NCI-H345 treated with DMSO at 0.1 percent for 48 hours (cell line): Measurements from ENCODE around the gene HMCN2.

ENCODE experiments used
- DNase-seq: peaks from one replicate; lab custom pipeline; 2025; ENCODE audit not compliant: unreplicated experiment; lab: John Stamatoyannopoulos, UW

The HMCN2 gene

DNA sequence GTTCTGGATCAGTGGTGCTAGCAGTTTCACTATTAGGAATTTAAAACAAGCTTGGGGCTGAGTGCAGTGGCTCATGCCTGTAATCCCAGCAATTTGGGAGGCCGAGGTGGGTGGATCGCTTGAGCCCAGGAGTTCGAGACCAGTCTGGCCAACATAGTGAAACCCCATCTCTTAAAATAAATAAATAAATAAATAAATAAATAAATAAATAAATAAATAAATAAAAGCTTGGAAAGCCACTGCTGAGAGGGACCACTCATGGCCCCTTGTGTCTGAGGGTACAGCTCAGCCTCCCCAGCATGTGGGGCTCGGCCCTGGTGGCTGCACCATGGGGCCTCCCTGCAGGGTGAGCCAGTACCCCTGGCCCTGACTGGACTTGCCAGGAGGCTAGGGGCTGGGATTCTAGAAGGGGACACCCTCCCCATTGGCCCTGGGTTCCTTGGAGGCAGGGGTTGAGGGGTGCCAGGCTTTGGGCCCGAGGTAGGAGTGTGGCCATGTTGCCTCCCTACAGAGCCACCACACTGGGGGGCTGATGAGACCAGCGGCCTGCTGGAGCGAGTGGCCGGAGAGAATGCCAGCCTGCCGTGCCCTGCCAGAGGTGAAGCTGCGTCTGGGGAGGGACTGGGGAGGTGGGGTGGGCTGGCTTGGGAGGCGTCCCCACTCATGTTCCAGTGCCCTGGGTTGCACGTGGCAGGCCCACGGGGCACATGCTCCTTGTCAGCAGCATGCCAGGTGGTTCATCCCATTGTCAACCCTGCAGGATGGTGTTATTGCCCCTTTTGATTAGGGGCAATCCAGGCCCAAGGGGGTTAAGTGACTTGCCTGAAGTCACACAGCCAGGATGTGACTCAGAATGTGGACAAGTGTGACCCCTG, 76.5 kb downstream of the HMCN2 start:
- no peak for DNase-seq

DNA sequence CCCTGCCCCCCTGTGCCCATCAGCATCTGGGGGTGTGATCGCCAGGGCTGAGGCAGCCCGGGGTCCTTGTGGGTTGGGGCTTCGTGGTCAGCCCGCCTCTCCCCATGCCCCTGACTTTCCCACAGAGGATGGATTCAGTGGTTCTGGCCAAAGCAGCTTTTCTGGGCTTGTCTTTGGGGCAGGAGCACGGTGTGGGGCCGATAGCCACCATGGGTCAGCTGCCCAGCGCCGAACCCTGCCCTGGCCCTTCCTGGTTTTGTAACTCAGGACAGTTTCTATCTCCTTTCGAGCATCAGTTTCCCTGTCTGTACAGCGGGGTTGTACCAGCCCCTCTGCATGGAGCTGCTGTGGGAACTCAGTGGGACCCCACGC, 77.1 kb downstream of the HMCN2 start:
- DNase-seq, result no peak

DNA sequence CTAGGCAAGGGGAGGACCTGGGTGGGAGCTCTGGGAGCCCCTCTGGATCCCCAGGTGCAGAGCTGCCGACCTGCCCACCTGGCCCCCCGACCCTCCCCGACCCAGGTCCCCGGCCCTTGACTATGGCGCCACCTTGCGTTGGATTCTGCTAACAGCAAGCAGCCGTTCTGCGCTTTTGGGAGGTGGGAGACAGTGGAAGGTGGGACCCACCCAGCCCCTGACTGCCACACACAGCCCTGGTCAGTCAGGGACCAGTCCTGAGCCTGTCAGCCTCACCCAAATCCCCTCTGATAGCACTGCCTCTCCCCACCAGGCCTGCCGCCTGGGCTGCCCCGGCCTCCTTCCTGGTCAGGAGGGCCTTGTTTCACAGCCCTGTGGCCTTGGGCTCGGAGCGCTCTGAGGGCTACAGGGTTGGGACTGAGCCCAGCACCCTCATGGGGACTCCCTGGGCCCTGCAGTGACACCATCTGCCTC, 77.9 kb downstream of the HMCN2 start:
- no peak for DNase-seq

DNA sequence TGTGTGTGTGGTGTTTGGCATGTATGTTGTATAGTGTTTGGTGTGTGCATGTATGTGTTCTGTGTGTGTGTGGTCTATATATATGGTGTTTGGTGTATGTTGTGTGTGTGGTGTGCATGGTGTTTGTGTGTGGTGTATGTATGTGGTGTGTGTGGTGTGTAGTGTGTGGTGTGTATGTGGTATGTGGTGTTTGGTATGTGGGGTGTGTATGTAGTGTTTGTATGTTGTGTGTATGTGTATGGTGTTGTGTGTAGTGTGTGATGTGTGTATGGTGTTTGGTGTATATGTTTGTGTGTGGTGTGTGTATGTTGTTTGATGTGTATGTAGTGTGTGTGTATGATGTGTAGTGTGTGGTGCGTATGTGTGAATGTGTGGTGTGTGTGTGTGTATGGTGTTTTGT, 78.8 kb downstream of the HMCN2 start:
- DNase-seq, result no peak

DNA sequence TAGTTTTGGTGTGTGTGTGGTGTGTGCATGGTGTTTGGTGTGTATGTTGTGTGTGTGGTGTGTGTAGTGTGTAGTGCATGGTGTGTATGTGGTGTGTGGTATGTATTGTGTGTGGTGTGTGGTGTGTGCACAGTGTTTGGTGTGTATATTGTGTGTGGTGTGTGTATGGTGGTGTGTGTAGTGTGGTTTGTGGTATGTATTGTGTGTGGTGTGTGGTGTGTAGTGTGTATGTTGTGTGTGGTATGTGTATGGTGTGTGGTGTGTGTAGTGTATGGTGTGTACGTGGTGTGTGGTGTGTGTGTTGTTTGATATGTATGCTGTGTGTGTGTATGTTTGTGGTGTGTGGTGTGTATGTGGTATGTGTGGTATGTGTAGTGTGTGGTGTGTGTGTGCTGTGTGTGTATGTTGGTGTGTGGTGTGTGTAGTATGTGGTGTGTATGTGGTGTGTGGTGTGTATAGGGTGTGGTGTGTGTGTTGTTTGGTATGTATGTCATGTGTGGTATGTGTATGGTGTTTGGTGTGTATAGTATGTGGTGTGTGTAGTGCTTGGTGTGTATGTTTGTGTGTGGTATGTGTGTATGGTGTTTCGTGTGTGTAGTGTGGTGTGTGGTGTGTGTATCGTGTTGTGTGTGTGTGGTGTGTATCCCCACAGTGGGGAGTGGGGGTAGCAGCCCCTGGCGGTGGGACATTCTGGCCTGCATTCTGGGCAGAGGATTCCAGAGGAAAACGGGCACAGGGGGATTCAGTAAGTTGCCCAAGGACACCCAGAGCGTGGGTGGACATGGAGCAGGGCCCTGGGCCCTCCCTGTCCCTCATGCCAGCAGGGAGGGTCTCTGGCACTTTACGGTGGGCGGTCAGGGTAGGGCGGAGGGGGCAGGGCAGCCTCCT, 79.7 kb downstream of the HMCN2 start:
- no peak for DNase-seq

DNA sequence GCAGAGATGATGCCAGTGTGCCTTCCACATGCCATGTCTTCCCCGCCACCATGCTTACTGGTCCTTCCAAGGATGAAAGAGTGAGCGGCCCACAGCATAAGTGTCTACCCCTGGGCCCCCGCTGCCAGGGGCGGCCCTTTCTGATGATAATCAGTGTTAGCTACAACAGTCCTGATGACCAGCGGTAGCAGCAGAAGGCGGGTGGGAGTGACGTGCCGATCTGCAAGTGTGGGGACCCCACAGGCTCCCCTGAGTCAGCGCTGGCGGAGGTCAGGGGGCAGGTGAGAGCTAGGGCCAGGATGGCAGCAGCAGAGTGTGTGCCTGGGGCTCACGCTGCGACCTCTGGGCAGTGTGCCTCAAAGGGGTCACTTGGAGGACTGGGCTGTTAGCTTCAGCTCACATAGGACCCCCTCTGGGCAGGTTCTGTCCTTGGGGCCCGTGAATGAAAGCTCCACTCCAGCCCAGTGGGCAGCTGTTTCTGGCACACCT, 80.4 kb downstream of the HMCN2 start:
- DNase-seq, result no peak

DNA sequence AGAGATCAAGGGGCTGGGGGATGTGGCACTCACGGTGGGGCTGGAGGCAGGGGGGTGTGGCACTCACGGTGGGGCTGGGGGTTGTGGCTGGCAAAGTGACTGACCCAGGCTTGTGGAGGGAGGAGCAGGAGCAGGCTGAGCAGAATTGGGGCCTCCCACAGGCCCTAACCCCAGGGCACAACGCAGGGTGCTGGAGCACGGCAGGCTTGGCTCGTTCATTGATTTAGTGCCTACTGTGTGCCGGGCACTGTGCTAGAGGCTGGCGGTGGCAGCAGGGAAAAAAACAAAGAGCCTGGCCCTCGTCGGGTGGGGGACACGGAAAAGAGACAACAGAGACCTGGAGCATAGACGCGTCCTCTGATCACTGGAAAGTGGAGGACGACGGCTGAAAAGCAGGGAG, 80.9 kb downstream of the HMCN2 start:
- DNase-seq, result no peak

DNA sequence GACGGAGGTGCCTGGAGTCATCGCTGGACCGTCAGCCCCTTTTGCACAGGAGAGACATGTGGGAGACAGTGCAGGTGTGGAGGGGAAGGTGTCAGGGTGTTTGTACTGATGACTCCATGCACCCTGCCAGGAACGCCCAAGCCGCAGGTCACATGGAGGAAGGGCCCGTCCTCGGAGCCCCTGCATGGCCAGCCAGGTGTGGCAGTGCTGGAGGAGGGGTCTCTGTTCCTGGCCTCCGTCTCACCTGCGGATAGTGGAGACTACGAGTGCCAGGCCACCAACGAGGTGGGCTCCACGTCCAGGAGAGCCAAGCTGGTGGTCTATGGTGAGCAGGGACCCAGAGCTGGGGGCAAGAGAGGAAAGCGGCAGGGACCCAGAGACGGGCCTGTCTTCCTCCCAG, 81.5 kb downstream of the HMCN2 start:
- no peak for DNase-seq

DNA sequence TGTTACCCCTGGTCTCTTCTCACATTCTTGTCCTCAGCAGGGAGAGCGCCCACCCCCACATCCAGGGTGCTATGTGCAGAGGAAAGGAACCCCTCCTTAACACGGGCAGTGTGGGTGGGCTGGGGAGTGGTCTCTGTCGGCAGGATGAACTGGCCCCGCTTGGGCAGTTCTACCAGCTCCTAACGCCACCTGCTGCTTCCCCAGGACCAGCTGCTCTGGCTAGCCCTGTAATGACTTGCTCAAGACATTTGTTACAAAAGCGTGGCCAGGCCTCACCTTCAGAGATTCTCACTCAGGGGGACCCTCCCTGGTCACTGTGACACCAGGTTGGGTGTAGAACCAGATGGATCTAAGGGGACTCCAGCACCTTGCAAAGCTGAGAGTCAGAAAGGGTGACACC, 82.4 kb downstream of the HMCN2 start:
- no peak for DNase-seq

DNA sequence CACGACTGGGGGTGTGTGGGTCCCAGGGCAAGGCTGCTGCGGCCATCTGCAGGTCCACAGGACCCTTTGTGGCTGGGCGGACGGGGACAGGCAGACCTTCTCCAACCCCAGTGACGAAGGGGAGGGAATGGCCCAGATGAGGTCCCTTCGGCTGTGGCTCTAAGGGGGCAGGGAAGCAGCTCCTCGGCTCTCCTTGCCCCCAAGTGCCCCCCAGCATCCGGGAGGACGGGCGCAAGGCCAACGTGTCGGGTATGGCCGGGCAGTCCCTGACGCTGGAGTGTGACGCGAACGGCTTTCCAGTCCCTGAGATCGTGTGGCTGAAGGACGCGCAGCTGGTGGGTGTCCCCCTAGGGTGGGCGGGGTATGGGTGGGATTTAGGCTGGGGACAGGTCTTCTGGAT, 82.8 kb downstream of the HMCN2 start:
- no peak for DNase-seq

DNA sequence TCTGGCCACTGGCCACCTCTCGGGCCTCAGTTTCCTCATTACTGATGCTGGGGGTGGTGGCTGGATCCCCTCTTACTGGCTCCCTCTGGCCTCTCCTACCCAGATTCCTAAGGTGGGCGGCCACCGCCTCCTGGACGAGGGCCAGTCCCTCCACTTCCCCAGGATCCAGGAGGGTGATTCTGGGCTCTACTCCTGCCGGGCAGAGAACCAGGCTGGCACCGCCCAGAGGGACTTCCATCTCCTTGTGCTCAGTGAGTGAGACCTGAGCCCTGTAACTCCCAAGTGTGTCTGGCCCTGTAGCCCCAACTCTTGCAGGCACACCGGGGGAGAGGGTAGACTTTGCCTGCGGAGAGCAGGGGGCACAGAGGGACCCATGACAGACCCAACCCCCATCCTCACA, 83.3 kb downstream of the HMCN2 start:
- DNase-seq, result no peak

DNA sequence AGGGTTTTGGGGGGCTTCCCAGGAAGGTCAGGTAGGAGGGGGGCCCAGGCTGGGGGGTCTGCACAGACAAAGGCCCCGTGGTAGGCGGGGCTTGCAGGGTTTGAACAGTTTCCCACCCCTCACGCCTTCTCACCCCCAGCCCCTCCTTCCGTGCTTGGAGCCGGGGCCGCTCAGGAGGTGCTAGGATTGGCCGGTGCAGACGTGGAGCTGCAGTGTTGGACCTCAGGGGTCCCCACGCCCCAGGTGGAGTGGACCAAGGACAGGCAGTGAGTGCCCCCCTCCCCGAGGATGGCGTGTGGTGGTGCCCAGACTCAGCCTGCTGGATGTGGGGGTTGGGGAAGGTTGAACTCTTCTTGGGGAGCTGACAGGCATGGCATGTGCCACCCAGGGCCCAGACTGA, 83.8 kb downstream of the HMCN2 start:
- DNase-seq, result no peak

DNA sequence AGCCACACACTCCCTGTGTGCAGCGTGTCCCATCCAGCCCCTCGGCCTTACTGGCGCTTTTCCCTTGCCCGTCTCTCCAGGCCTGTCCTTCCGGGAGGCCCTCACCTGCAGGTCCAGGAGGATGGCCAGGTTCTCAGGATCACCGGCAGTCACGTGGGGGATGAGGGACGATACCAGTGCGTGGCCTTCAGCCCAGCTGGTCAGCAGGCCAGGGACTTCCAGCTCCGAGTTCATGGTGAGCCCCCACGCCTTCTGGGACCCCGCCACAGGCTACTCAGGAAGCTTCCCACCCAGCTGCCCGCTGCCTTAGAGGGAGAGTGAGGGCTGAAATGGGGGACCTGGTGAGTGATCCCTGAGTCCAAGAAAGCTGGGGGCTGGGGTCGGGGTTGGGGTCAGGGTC, 85.8 kb downstream of the HMCN2 start:
- DNase-seq, result no peak

DNA sequence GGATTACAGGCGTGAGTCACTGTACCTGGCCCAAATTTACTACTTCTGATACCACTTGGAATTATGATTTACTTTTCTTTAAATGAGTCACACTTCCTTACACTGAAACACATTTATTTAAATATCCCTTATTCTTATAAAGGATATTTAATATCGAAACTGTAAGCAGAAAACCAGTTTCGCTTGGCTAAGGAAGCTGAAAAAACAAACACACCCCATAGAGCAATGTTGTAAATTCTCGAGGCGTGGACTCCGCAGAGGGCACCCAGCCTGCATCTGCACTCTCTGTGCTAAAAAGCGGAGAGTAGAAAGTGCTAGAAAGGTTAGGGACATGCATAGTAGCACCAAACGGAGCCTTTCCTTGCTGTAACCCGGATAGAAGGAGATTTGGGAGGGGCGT, 86.5 kb downstream of the HMCN2 start:
- no peak for DNase-seq

DNA sequence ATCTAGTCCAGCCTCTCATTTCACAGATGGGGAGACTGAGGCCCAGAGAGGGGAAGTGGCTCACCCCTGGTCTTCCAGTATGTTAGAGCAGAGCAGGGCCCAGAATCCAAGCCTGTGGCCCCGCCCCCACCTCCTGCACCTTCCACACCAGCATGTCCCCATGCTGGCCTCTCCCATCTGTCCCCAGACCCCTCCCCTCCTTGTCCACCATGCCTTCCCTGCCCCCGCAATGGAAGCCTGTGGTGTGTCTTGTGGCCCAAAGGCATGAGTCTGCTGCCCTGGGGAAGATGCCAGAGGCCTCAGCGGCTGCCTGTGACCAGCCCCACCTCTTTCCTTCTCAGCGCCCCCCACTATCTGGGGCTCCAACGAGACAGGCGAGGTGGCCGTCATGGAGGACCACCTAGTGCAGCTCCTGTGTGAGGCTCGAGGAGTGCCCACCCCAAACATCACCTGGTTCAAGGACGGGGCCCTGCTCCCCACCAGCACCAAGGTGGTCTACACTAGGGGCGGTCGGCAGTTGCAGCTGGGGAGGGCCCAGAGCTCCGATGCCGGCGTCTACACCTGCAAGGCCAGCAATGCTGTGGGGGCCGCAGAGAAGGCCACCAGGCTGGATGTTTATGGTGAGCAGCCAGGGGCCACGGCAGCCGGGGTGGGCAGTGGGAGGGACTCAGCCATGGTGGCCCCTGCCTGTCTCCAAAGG, 87.2 kb downstream of the HMCN2 start:
- no peak for DNase-seq

DNA sequence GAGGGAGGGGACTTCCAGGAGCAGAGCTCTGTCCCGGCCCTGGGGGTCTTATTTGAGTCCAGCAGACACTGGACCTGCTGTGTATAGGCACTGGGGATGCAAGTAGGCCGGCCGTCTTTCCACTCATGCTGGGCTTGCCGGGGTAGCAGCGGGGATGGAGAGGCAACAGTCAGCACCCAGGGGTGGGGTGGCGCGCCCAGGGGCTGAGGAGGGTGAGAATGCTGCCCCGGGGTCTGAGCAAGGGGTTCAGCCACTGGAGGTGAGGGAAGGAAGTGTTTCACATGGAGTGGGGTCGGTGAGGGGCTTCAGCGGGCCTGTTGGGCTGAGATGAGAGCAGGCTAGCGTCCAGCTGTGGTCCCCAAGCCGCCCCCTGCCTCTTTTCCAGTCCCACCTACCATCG, 88.8 kb downstream of the HMCN2 start:
- DNase-seq, result no peak

DNA sequence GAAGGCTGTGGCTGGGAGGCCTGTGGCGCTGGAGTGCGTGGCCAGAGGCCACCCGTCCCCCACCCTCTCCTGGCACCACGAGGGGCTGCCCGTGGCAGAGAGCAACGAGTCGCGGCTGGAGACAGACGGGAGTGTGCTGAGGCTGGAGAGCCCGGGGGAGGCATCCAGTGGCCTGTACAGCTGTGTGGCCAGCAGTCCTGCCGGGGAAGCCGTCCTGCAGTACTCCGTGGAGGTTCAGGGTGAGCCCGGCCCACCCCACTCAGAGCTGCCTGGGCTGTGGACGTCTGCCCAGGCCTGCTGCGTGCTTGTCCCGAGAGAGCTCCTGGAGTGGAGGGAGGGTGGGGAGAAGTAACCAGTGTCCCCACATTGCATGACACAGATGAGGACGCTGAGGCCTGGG, 89.2 kb downstream of the HMCN2 start:
- DNase-seq, result no peak

DNA sequence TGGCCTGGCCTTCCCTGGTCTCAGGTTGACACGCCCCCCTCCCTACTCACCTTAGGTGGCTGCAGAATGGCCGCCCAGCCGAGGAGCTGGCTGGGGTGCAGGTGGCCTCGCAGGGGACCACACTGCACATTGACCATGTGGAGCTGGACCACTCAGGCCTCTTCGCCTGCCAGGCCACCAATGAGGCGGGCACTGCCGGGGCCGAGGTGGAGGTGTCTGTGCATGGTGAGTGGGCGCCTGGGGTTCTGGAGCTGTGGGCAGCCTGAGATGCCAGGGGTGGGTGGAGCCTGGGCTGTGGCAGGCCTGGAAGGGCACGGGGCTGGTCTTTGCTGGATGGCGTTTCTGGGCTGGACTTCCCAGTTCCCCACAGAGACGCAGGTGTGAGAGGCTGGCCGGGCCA, 90.5 kb downstream of the HMCN2 start:
- no peak for DNase-seq

DNA sequence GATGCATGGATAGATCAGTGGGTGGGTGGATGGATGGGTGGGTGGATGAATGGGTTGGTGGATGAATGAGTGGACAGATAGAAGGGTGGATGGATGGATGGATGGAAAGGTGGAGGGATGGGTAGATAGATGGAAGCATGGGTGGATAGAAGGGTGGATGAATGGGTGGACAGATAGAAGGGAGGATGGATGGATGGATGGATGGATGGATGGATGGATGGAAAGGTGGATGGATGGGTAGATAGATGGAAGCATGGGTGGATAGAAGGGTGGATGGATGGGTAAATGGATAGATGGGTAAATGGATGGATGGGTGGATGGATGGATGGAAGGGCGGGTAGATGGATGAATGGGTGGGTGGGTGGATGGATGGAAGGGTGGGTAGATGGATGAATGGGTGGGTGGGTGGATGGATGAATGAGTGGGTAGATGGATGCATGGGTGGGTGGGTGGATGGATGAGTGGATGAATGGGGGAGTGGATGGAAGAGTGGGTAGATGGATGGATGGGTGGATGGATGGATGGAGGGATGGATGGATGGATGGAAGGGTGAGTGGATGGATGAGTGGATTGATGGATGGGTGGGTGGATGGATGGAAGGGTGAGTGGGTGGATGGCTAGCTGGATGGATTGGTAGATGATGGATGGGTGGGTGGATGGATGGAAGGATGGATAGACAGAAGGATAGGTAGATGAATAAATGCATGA, 91.5 kb downstream of the HMCN2 start:
- no peak for DNase-seq

DNA sequence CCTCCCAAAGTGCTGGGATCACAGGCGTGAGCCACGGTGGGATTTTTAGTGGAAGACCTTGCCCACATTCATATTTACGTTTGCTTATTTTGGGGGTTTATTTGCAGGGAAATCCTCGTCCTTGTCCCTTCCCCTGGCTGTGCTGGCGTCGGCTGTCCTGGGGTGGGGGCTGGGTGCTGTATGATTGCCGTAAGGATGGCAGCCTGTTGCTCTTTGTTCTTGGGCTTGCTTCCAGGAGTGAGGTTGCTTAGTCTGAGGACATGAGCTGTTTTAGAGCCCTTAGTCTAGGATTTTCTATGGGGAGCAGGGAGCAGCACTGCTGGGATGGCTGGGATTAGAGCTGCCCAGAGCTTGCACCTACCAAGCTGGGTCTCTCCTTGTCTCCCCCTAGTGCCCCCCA, 93.4 kb downstream of the HMCN2 start:
- no peak for DNase-seq

DNA sequence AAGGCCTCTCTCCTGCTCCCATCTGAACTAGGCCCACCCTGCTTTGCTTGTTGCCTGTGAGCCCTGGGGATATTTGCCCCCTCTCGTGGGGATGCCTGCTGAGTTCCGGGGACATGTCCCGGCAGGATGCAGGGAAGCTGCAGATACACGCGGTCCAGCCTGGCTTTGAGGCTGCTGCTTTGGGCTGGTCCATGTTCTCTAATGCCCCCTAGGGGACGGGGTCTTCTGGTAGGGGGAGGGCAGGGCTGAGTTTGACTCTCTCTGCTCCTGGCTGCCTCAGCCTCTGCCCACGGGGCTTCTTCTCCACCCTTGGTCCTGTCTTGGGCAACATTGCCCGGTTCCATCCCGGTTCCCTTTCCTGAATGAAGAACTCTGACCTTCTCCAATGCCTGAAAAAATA, 94.3 kb downstream of the HMCN2 start:
- DNase-seq, result no peak
